Neuronal stem cell (in vitro differentiated cells): ENCODE measurements around the gene SMPD1. TPM values are rescaled to one million over a fixed set of nuclear protein-coding genes. Genes with fewer than 3 reads are reported as not detected.
A peak's percentile ranks its signal among the peaks of the same experiment; 100 is the strongest.

Experiments
- DNase-seq: peaks from one replicate; pipeline ENCODE4 v3.0.0-alpha.2; 2013; ENCODE audit warnings: low spot score
- H2AFZ ChIP-seq: one replicate; pipeline ENCODE4 v1.6.1; 2013; ENCODE audit warnings: mild to moderate bottlenecking, low read length, inconsistent platforms
- H2AK5ac ChIP-seq: 2 replicates; pipeline ENCODE4 v1.6.1; 2013; ENCODE audit warnings: low read depth, mild to moderate bottlenecking, inconsistent platforms, low read length, moderate library complexity, mixed read lengths
- H2BK120ac ChIP-seq: 2 replicates; pipeline ENCODE4 v1.6.1; 2013; ENCODE audit warnings: low read depth, mild to moderate bottlenecking, inconsistent platforms, low read length, moderate library complexity, mixed read lengths
- H2BK12ac ChIP-seq: one replicate; pipeline ENCODE4 v1.6.1; 2013; ENCODE audit warnings: low read length, inconsistent platforms
- H2BK15ac ChIP-seq: 2 replicates; pipeline ENCODE4 v1.6.1; 2013; ENCODE audit warnings: mild to moderate bottlenecking, low read length, inconsistent platforms, mixed read lengths
- H2BK5ac ChIP-seq: one replicate; pipeline ENCODE4 v1.6.1; 2013; ENCODE audit warnings: inconsistent platforms, mild to moderate bottlenecking, low read length, moderate library complexity
- H3K14ac ChIP-seq: one replicate; pipeline ENCODE4 v1.6.1; 2013; ENCODE audit warnings: low read length, inconsistent platforms
- H3K18ac ChIP-seq: 2 replicates; pipeline ENCODE4 v1.6.1; 2013; ENCODE audit warnings: low read length, inconsistent platforms
- H3K23ac ChIP-seq: 2 replicates; pipeline ENCODE4 v1.6.1; 2013; ENCODE audit warnings: low read depth, mild to moderate bottlenecking, mixed read lengths, low read length, inconsistent platforms; ENCODE audit not compliant: poor library complexity
- H3K27ac ChIP-seq: replicated peaks from 3 replicates; pipeline ENCODE4 v1.5.1; 2013; ENCODE audit warnings: low read length, inconsistent platforms
- H3K27me3 ChIP-seq, 3 experiments: 2 replicates each; pipeline ENCODE4 v1.6.1; 2013; ENCODE audit warnings: low read length in 3 of 3, mild to moderate bottlenecking in 2 of 3, inconsistent platforms in 1 of 3, low read depth in 1 of 3, mixed read lengths in 1 of 3, moderate library complexity in 1 of 3; ENCODE audit not compliant: control insufficient read depth in 3 of 3, insufficient read depth in 3 of 3
- H3K36me3 ChIP-seq, 2 donors: replicated peaks in 1 of 2; 2 replicates each; pipeline ENCODE4 v1.6.1; 2013; ENCODE audit warnings: low read length in 2 of 2; ENCODE audit not compliant: control insufficient read depth in 2 of 2, insufficient read depth in 2 of 2
- H3K4ac ChIP-seq: 2 replicates; pipeline ENCODE4 v1.6.1; 2013; ENCODE audit warnings: inconsistent platforms, mild to moderate bottlenecking, low read length, moderate library complexity
- H3K4me1 ChIP-seq, 2 donors: 1 replicate in 1 of 2; 2 replicates in 1 of 2; pipeline ENCODE4 v1.6.1; 2013; ENCODE audit warnings: low read length in 2 of 2, low read depth in 1 of 2; ENCODE audit not compliant: control insufficient read depth in 2 of 2, insufficient read depth in 1 of 2
- H3K4me2 ChIP-seq: one replicate; pipeline ENCODE4 v1.6.1; 2013; ENCODE audit warnings: mild to moderate bottlenecking, low read length, inconsistent platforms; ENCODE audit not compliant: insufficient read depth, poor library complexity, severe bottlenecking
- H3K4me3 ChIP-seq, 2 donors: 2 replicates each; pipeline ENCODE4 v1.5.1; 2013; ENCODE audit warnings: low read length in 2 of 2, mild to moderate bottlenecking in 2 of 2, inconsistent platforms in 1 of 2, moderate library complexity in 1 of 2
- H3K79me1 ChIP-seq: one replicate; pipeline ENCODE4 v1.6.1; 2013; ENCODE audit warnings: low read depth, mild to moderate bottlenecking, inconsistent platforms, low read length, moderate library complexity
- H3K9ac ChIP-seq: one replicate; pipeline ENCODE4 v1.6.1; 2013; ENCODE audit warnings: mild to moderate bottlenecking, low read depth, low read length, inconsistent platforms; ENCODE audit not compliant: poor library complexity
- H3K9me3 ChIP-seq, 2 donors: replicated peaks in 1 of 2; 2 replicates each; pipeline versions ENCODE3 to v1.6.1; 2013; ENCODE audit warnings: low read length in 2 of 2, mild to moderate bottlenecking in 2 of 2, inconsistent platforms in 1 of 2, low read depth in 1 of 2, mixed read lengths in 1 of 2, moderate library complexity in 1 of 2; ENCODE audit not compliant: control insufficient read depth in 2 of 2, insufficient read depth in 1 of 2
- H4K8ac ChIP-seq: one replicate; pipeline ENCODE4 v1.6.1; 2013; ENCODE audit warnings: low read depth, mild to moderate bottlenecking, inconsistent platforms, low read length, moderate library complexity
- H4K91ac ChIP-seq: one replicate; pipeline ENCODE4 v1.6.1; 2013; ENCODE audit warnings: low read length, low read depth, mild to moderate bottlenecking, inconsistent platforms; ENCODE audit not compliant: poor library complexity
- WGBS, 2 donors: extraction: QIAGEN DNeasy Blood & Tissue Kit; methylation state at CpG; one replicate each; pipeline ENCODE4 v1.1.7; 2013; ENCODE audit warnings: missing lambda C conversion rate in 2 of 2, mixed read lengths in 1 of 2; ENCODE audit not compliant: insufficient read length in 2 of 2, insufficient replicate concordance in 1 of 2; ENCODE audit errors: extremely low coverage in 2 of 2; 5-methylcytosine and 5-hydroxymethylcytosine counted together
- polyA plus RNA-seq, 2 experiments: library from polyadenylated mRNA; stranded (reverse); fragments of 200-250 nt; gene quantifications; one replicate each; pipeline ENCODE4 v1.2.3, GENCODE V29; 2013

SMPD1 gene
- 8.1 TPM for polyA plus RNA-seq (2013, experiment 1 of 2)
- polyA plus RNA-seq (2013, experiment 2 of 2), result 7.8 TPM

GRCh38 chr11:6389905-6390717 is at the start of gene SMPD1:
Gene SMPD1, plus strand, starts transcription at chr11:6390474. Its CDS starts 125 bp downstream, at chr11:6390599.
- Histone ChIP-seq H2BK120ac (peak within 1 kb of the TSS; percentile 27), H2BK5ac (no peak within 1 kb of the TSS), H2BK12ac (no peak within 1 kb of the TSS), H3K27me3 (no peaks in the 10 kb centered on the region), H2AFZ (peak within 1 kb of the TSS; percentile 86), H3K79me1 (peaks cover 4% of the 10 kb centered on the region), H4K8ac (no peak within 1 kb of the TSS), H3K9me3 (no peaks in the 10 kb centered on the region), H3K23ac (peak within 1 kb of the TSS; percentile 71), H3K14ac (no peak within 1 kb of the TSS), H2BK15ac (peak within 1 kb of the TSS; percentile 61), H3K4me3 (peak within 1 kb of the TSS; percentile 68 to 89), H3K27ac (peak within 1 kb of the TSS; percentile 80), H3K9ac (peak within 1 kb of the TSS; percentile 89), H2AK5ac (peak within 1 kb of the TSS; percentile 50), H3K18ac (peak within 1 kb of the TSS; percentile 73), H3K4ac (no peak within 1 kb of the TSS), H3K4me1 (peaks cover 10 to 11% of the 10 kb centered on the region in 2 donors), H3K36me3 (peaks cover 2 to 7% of the 10 kb centered on the region in 2 donors), H4K91ac (no peak within 1 kb of the TSS), H3K4me2 (peak within 1 kb of the TSS; percentile 86)
- peak; percentile 96 for DNase-seq
- no CpG with 5 or more reads among the region's 63 CpGs for WGBS, 2 donors

GRCh38 chr11:6345366-6345765 is 44.9 kb upstream of the SMPD1 start:
- Histone ChIP-seq H2BK12ac (no peak overlapping the region), H4K91ac (no peak overlapping the region), H2AK5ac (no peak overlapping the region), H2BK120ac (no peak overlapping the region), H3K23ac (no peak overlapping the region), H2AFZ (no peak overlapping the region), H3K14ac (no peak overlapping the region), H3K27me3 (peaks cover 0 to 5% (median 0%) of the 10 kb centered on the region in 3 experiments), H3K79me1 (no peaks in the 10 kb centered on the region), H3K4ac (no peak overlapping the region), H3K4me2 (no peak overlapping the region), H3K4me3 (no peak overlapping the region), H3K27ac (no peak overlapping the region), H3K36me3 (no peaks in the 10 kb centered on the region), H3K9ac (no peak overlapping the region), H2BK5ac (no peak overlapping the region), H3K18ac (no peak overlapping the region), H4K8ac (no peak overlapping the region), H2BK15ac (no peak overlapping the region), H3K4me1 (no peaks in the 10 kb centered on the region), H3K9me3 (no peaks in the 10 kb centered on the region)
- DNase-seq, result no peak
- WGBS, 2 donors, result no CpG with 5 or more reads among the region's 1 CpG

- Histone ChIP-seq H3K79me1 (no peaks in the 10 kb centered on the region), H2BK5ac (no peak overlapping the region), H2AFZ (no peak overlapping the region), H2BK12ac (no peak overlapping the region), H4K8ac (no peak overlapping the region), H3K14ac (no peak overlapping the region), H3K9ac (no peak overlapping the region), H4K91ac (no peak overlapping the region), H3K27me3 (peaks cover 0 to 8% (median 0%) of the 10 kb centered on the region in 3 experiments), H3K9me3 (no peaks in the 10 kb centered on the region), H3K4me1 (no peaks in the 10 kb centered on the region), H3K18ac (no peak overlapping the region), H2BK120ac (no peak overlapping the region), H3K36me3 (no peaks in the 10 kb centered on the region), H3K23ac (no peak overlapping the region), H2BK15ac (no peak overlapping the region), H3K4me2 (no peak overlapping the region), H3K27ac (no peak overlapping the region), H2AK5ac (no peak overlapping the region), H3K4ac (no peak overlapping the region), H3K4me3 (no peak overlapping the region)
- no peak for DNase-seq
These were observed 40.2 kb upstream of the SMPD1 start for GRCh38 chr11:6350043-6350442.

- Histone ChIP-seq H2BK12ac (no peak overlapping the region), H3K27ac (no peak overlapping the region), H2AFZ (no peak overlapping the region), H3K4me2 (no peak overlapping the region), H3K9me3 (no peaks in the 10 kb centered on the region), H3K27me3 (peaks cover 0 to 8% (median 0%) of the 10 kb centered on the region in 3 experiments), H3K9ac (no peak overlapping the region), H3K4me3 (no peak overlapping the region), H3K79me1 (no peaks in the 10 kb centered on the region), H2BK15ac (no peak overlapping the region), H2AK5ac (no peak overlapping the region), H3K4ac (no peak overlapping the region), H3K14ac (no peak overlapping the region), H4K91ac (no peak overlapping the region), H3K4me1 (no peaks in the 10 kb centered on the region), H2BK5ac (no peak overlapping the region), H2BK120ac (no peak overlapping the region), H4K8ac (no peak overlapping the region), H3K36me3 (no peaks in the 10 kb centered on the region), H3K23ac (no peak overlapping the region), H3K18ac (no peak overlapping the region)
- DNase-seq, result no peak
- WGBS, 2 donors, result no CpG with 5 or more reads among the region's 2 CpGs
These were observed 39.8 kb upstream of the SMPD1 start for GRCh38 chr11:6350486-6350885.
